Endothelial cell of umbilical vein (primary cell): Measurements from ENCODE around the gene GAK. TPM values are rescaled to one million over a fixed set of nuclear protein-coding genes. Genes with fewer than 3 reads are reported as not detected.

Experiments used
- BruUV-seq: library from RNA; stranded (reverse); fragments of 400-500 nt; replicated peaks from 2 replicates; lab custom pipeline; 2021; lab: Mats Ljungman, UMichigan
- CTCF ChIA-PET: fragments of 300-600, 350-600 bp; sonication (Branson Sonifier 250); formaldehyde crosslinking; loops from one replicate; lab custom pipeline; 2021; ENCODE audit warnings: antibody characterized with exemption, inconsistent platforms; lab: Charles Lee
- POLR2A ChIA-PET: fragments of 300-600, 350-600 bp; sonication (Branson Sonifier 250); formaldehyde crosslinking; loops from one replicate; lab custom pipeline; 2021; ENCODE audit warnings: antibody characterized with exemption, inconsistent platforms; lab: Charles Lee
- DNase-seq: peaks from one replicate; pipeline ENCODE4 v3.0.0-alpha.2; 2011; ENCODE audit warnings: low read depth, low spot score
- FAIRE-seq: peaks from 2 replicates; lab custom pipeline; 2011; peaks lifted over from hg19 to GRCh38; lab: Jason Lieb, UNC
- H2AFZ ChIP-seq: 2 replicates; pipeline ENCODE4 v1.6.0; 2012; ENCODE audit warnings: low read depth, low read length, control low read depth, inconsistent platforms
- H3K27ac ChIP-seq: 2 replicates; pipeline ENCODE4 v1.5.1; 2011; ENCODE audit warnings: low read depth, mild to moderate bottlenecking, control low read depth, low read length, moderate library complexity; ENCODE audit not compliant: insufficient read depth
- H3K27me3 ChIP-seq, 2 experiments: 2 replicates each; pipeline versions ENCODE4 v1.6.0 to v1.6.1; 2011; ENCODE audit warnings: low read length in 2 of 2, mixed read lengths in 1 of 2; ENCODE audit not compliant: control insufficient read depth in 2 of 2, insufficient read depth in 2 of 2
- H3K36me3 ChIP-seq, 2 experiments: 2 replicates in 1 of 2; 3 replicates in 1 of 2; pipeline ENCODE4 v1.5.1; 2011; ENCODE audit warnings: low read length in 2 of 2, mild to moderate bottlenecking in 1 of 2, moderate library complexity in 1 of 2; ENCODE audit not compliant: control insufficient read depth in 2 of 2, insufficient read depth in 2 of 2; ENCODE audit errors: extremely low read depth in 1 of 2
- H3K4me1 ChIP-seq: 3 replicates; pipeline ENCODE4 v1.5.1; 2011; ENCODE audit warnings: mild to moderate bottlenecking, low read length; ENCODE audit not compliant: control insufficient read depth, insufficient read depth; ENCODE audit errors: extremely low read depth
- H3K4me2 ChIP-seq: 2 replicates; pipeline ENCODE4 v1.6.1; 2011; ENCODE audit warnings: low read length, control low read depth, mixed read lengths; ENCODE audit not compliant: insufficient read depth
- H3K4me3 ChIP-seq, 3 experiments: fragments of 200-600 bp in 1 of 3; sonication (generic), shearing (Covaris generic) in 1 of 3; replicated peaks in 1 of 3; 2 replicates each; pipeline ENCODE4 v1.5.1; 2011 to 2016; ENCODE audit warnings: control low read depth in 3 of 3, low read length in 3 of 3, mild to moderate bottlenecking in 2 of 3, inconsistent platforms in 1 of 3, low read depth in 1 of 3, moderate library complexity in 1 of 3; ENCODE audit not compliant: insufficient read depth in 1 of 3
- H3K79me2 ChIP-seq: 2 replicates; pipeline ENCODE4 v1.6.0; 2012; ENCODE audit warnings: low read length, inconsistent platforms; ENCODE audit not compliant: control insufficient read depth, insufficient read depth
- H3K9ac ChIP-seq: replicated peaks from 2 replicates; pipeline ENCODE3; 2011; ENCODE audit warnings: low read length, control low read depth; ENCODE audit not compliant: insufficient read depth; ENCODE audit errors: extremely low read depth
- H3K9me1 ChIP-seq: replicated peaks from 3 replicates; pipeline ENCODE4 v1.6.0; 2011; ENCODE audit warnings: mild to moderate bottlenecking, low read length; ENCODE audit not compliant: control insufficient read depth, insufficient read depth; ENCODE audit errors: extremely low read depth
- H3K9me3 ChIP-seq: replicated peaks from 2 replicates; pipeline ENCODE4 v1.5.1; 2012; ENCODE audit warnings: low read length, inconsistent platforms; ENCODE audit not compliant: control insufficient read depth, insufficient read depth
- H4K20me1 ChIP-seq: replicated peaks from 2 replicates; pipeline ENCODE3; 2011; ENCODE audit warnings: mild to moderate bottlenecking, low read length; ENCODE audit not compliant: control insufficient read depth, insufficient read depth; ENCODE audit errors: extremely low read depth
- EZH2 ChIP-seq: IDR thresholded peaks from 2 replicates; pipeline ENCODE4 v1.6.1; 2012; ENCODE audit warnings: borderline replicate concordance, low read depth, mild to moderate bottlenecking, moderate library complexity, low read length, inconsistent platforms; ENCODE audit not compliant: severe bottlenecking
- FOS ChIP-seq: IDR thresholded peaks from 2 replicates; pipeline ENCODE4 v1.6.1; 2011; ENCODE audit warnings: mild to moderate bottlenecking, low read length, moderate library complexity, borderline replicate concordance; ENCODE audit not compliant: insufficient read depth
- GATA2 ChIP-seq: IDR thresholded peaks from 2 replicates; pipeline ENCODE4 v1.7.0; 2011; ENCODE audit warnings: low read depth, mild to moderate bottlenecking, moderate library complexity, mixed read lengths, low read length; ENCODE audit not compliant: insufficient read length, insufficient read depth
- JUN ChIP-seq: IDR thresholded peaks from 2 replicates; pipeline ENCODE4 v1.6.1; 2011; ENCODE audit warnings: borderline replicate concordance, low read depth; ENCODE audit not compliant: insufficient read length, insufficient read depth
- MYC ChIP-seq: IDR thresholded peaks from one replicate; pipeline ENCODE4 v1.6.1; 2011; ENCODE audit warnings: mild to moderate bottlenecking, low read depth, low read length
- POLR2A ChIP-seq: IDR thresholded peaks from 2 replicates; pipeline ENCODE4 v1.6.1; 2012; ENCODE audit warnings: low read depth, mild to moderate bottlenecking, control low read depth, low read length
- POLR2AphosphoS5 ChIP-seq: IDR thresholded peaks from 2 replicates; pipeline ENCODE4 v1.6.1; 2012; ENCODE audit warnings: low read depth, mild to moderate bottlenecking, control low read depth, low read length, moderate library complexity; ENCODE audit not compliant: insufficient read depth
- dilution Hi-C: fragments of 300-500 bp; cut with MboI; formaldehyde crosslinking; loops from one replicate; pipeline ENCODE4 v1.15.0; 2019; ENCODE audit warnings: low sequenced_read_pairs; ENCODE audit not compliant: extremely low pct_ligation_motif_present
- intact Hi-C: fragments of 100-400 bp; cut with micrococcal nuclease; formaldehyde crosslinking; loops from one replicate; pipeline ENCODE4 v1.10.0; 2022
- polyA plus RNA-seq, 4 experiments: library from polyadenylated mRNA; depleted of rRNA in 3 of 4; stranded (reverse) in 3 of 4; unstranded in 1 of 4; fragments of >200 nt; gene quantifications; 2 replicates each; pipeline versions ENCODE4 v1.2.1 to v1.2.3, GENCODE V29; 2011 to 2012; ENCODE audit warnings: missing spikeins in 1 of 4
- total RNA-seq: library from RNA; stranded (reverse); gene quantifications from 2 replicates; pipeline ENCODE4 v1.2.3, GENCODE V29; 2021
- TF ChIP-seq, protein P1 (sequence below): IDR thresholded peaks from 2 replicates; pipeline ENCODE4 v1.6.1; 2011; ENCODE audit not compliant: insufficient read depth, insufficient read length
- TF ChIP-seq, protein P2 (sequence below), 2 donors: IDR thresholded peaks; 1 replicate in 1 of 2; 2 replicates in 1 of 2; pipeline ENCODE4 v1.5.1; 2011; ENCODE audit warnings: low read length in 2 of 2, mild to moderate bottlenecking in 2 of 2, moderate library complexity in 2 of 2, control low read depth in 1 of 2, inconsistent platforms in 1 of 2, low read depth in 1 of 2; ENCODE audit not compliant: insufficient read depth in 1 of 2; ENCODE audit errors: extremely low read depth in 1 of 2

The GAK gene
- total and polyA plus RNA-seq, 2 donors (not counting 3 experiments of a cell fraction or from before 2014, with no cell fraction given) = 49.6 to 109 TPM

GRCh38 chr4:968621-969394 lies 36.7 kb upstream of the GAK start:
- no peak for FAIRE-seq
- ChIA-PET POLR2A (no interaction called here), CTCF (no interaction called here)
- dilution Hi-C loops = no loop called here
- no peak for TF ChIP-seq EZH2
- TF ChIP-seq, protein P1, sequence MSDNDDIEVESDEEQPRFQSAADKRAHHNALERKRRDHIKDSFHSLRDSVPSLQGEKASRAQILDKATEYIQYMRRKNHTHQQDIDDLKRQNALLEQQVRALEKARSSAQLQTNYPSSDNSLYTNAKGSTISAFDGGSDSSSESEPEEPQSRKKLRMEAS = no peak
- no peak for TF ChIP-seq FOS
- TF ChIP-seq JUN = no peak
- no peak for TF ChIP-seq POLR2AphosphoS5
- no peak for TF ChIP-seq GATA2
- no peak for TF ChIP-seq POLR2A
- TF ChIP-seq, protein P2, sequence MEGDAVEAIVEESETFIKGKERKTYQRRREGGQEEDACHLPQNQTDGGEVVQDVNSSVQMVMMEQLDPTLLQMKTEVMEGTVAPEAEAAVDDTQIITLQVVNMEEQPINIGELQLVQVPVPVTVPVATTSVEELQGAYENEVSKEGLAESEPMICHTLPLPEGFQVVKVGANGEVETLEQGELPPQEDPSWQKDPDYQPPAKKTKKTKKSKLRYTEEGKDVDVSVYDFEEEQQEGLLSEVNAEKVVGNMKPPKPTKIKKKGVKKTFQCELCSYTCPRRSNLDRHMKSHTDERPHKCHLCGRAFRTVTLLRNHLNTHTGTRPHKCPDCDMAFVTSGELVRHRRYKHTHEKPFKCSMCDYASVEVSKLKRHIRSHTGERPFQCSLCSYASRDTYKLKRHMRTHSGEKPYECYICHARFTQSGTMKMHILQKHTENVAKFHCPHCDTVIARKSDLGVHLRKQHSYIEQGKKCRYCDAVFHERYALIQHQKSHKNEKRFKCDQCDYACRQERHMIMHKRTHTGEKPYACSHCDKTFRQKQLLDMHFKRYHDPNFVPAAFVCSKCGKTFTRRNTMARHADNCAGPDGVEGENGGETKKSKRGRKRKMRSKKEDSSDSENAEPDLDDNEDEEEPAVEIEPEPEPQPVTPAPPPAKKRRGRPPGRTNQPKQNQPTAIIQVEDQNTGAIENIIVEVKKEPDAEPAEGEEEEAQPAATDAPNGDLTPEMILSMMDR (IDR thresholded peaks at IDR 0.05; ENCODE audit: extremely low read depth in 1 of 2, insufficient read depth in 1 of 2, low read depth in 1 of 2, low read length in 2 of 2) = no peak
- TF ChIP-seq MYC = no peak
- DNase-seq = no peak
- peaks cover 11% of the 10 kb centered on the region for H3K4me1 ChIP-seq
- no peak overlapping the region for H3K9ac ChIP-seq
- intact Hi-C loops = no loop called here
- no peaks in the 10 kb centered on the region for H4K20me1 ChIP-seq
- H3K9me3 ChIP-seq = no peaks in the 10 kb centered on the region
- H3K4me2 ChIP-seq = no peak overlapping the region
- no TSS peak for BruUV-seq
- H3K9me1 ChIP-seq = no peaks in the 10 kb centered on the region
- no peaks in the 10 kb centered on the region for H3K27me3 ChIP-seq
- H2AFZ ChIP-seq = no peak overlapping the region
- no peaks in the 10 kb centered on the region for H3K79me2 ChIP-seq
- no peak overlapping the region for H3K4me3 ChIP-seq
- H3K27ac ChIP-seq = no peak overlapping the region
- peaks cover 0 to 16% of the 10 kb centered on the region in 2 experiments for H3K36me3 ChIP-seq
